Measurements from ENCODE around the gene MRFAP1. TPM values are rescaled to one million over a fixed set of nuclear protein-coding genes. Genes with fewer than 3 reads are reported as not detected.

The MRFAP1 gene
- total RNA-seq, 1 donor from 2014 or later: 93.8 TPM

DNA sequence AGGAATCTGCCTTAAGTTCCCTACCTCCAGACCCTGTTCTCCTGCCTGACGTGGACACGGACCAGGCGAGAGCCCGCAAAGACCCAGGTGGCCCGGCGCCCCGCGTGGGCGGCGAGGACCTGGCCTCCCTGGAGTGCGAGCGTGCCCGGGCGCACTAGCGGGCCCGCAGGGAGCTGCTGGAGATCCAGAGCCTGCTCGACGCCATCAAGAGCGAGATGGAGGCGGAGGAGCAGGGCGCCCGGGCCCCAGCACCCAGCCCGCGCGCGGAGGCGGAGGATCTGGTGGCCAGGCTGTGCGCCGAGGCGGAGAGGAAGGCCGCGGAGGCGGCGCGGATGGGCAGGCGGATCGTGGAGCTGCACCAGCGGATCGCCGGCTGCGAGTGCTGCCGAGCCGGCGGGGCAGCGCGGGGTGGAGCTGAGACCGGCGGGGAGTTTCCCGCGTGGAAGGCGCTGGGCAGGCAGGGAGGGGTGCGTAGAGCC lies 18.2 kb downstream of the MRFAP1 start:
- Mint-ChIP-seq H3K27me3 (peaks cover 18% of the 10 kb centered on the region), H3K36me3 (ENCODE audit: low read depth) (no peaks in the 10 kb centered on the region), H3K4me1 (peaks cover 3% of the 10 kb centered on the region), H3K27ac (no peak overlapping the region), H3K4me3 (peak overlapping the region; percentile 71), H3K9me3 (no peaks in the 10 kb centered on the region)
- POLR2A ChIA-PET: interaction anchor here (1.0 to 3.1 kb wide), 4 partner anchors 12 to 50 kb away, joined by 3 to 29 read pairs (median 8); partner anchors contain the start of gene MRFAP1
- ATAC-seq (ENCODE audit: low read depth) (peak; percentile 81), DNase-seq (no peak)
- TF ChIP-seq, protein P1, sequence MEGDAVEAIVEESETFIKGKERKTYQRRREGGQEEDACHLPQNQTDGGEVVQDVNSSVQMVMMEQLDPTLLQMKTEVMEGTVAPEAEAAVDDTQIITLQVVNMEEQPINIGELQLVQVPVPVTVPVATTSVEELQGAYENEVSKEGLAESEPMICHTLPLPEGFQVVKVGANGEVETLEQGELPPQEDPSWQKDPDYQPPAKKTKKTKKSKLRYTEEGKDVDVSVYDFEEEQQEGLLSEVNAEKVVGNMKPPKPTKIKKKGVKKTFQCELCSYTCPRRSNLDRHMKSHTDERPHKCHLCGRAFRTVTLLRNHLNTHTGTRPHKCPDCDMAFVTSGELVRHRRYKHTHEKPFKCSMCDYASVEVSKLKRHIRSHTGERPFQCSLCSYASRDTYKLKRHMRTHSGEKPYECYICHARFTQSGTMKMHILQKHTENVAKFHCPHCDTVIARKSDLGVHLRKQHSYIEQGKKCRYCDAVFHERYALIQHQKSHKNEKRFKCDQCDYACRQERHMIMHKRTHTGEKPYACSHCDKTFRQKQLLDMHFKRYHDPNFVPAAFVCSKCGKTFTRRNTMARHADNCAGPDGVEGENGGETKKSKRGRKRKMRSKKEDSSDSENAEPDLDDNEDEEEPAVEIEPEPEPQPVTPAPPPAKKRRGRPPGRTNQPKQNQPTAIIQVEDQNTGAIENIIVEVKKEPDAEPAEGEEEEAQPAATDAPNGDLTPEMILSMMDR (IDR thresholded peaks at IDR 0.05): no peak
- intact Hi-C loops (cut with micrococcal nuclease): loop anchor here (2.0 kb wide), 1 partner anchor 18 kb away; the partner anchor contains the start of gene MRFAP1
- CTCF ChIA-PET: no interaction called here

DNA sequence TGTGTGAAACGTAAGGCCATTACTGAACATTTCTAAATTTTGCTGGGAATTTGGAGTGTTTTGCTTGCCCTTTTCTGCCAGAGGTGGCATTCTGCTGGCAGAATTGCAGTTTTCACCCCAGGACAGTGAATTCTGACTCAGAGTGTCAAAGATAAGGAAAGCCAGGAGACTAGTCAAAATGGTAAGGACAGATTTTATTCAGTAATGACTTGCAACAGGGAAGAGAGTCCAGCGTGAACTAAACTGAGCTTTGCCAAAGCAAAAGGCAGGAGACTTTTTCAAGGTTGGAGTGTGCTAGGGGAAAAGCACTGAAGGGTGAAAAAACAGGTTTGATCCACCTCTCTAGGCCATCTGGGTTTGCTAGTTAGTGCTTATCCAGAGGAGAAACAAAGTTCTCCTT lies 19.4 kb downstream of the MRFAP1 start:
- Mint-ChIP-seq H3K9me3 (no peaks in the 10 kb centered on the region), H3K27ac (no peak overlapping the region), H3K27me3 (peaks cover 18% of the 10 kb centered on the region), H3K4me3 (no peak overlapping the region), H3K4me1 (peaks cover 3% of the 10 kb centered on the region), H3K36me3 (ENCODE audit: low read depth) (no peaks in the 10 kb centered on the region)
- intact Hi-C loops (cut with micrococcal nuclease): loop anchor here (2.0 kb wide), 1 partner anchor 19 kb away; the partner anchor contains the start of gene MRFAP1
- no peak for ATAC-seq (ENCODE audit: low read depth)
- no peak for DNase-seq
- ChIA-PET POLR2A (interaction anchor here (3.1 kb wide), 1 partner anchor 18 kb away, joined by 29 read pairs; the partner anchor contains the start of gene MRFAP1), CTCF (no interaction called here)
- TF ChIP-seq, protein P1 (IDR thresholded peaks at IDR 0.05): no peak

DNA sequence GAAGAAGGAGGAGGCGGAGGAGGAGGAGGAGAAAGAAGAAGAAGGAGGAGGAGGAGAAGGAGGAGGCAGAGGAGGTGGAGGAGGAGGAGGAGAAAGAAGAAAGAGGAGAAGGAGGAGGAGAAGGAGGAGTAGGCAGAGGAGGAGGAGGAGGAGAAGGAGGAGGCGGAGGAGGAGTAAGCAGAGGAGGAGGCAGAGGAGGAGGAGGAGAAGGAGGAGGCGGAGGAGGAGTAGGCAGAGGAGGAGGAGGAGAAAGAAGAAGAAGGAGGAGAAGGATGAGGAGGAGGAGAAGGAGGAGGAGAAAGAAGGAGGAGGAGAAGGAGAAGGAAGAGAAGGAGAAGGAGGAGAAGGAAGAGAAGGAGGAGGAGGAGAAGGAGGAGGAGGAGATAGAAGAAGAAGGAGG lies 19.9 kb downstream of the MRFAP1 start:
- H3K36me3 Mint-ChIP-seq (ENCODE audit: low read depth): no peaks in the 10 kb centered on the region
- H3K27me3 Mint-ChIP-seq: peaks cover 18% of the 10 kb centered on the region
- CTCF ChIA-PET: no interaction called here

DNA sequence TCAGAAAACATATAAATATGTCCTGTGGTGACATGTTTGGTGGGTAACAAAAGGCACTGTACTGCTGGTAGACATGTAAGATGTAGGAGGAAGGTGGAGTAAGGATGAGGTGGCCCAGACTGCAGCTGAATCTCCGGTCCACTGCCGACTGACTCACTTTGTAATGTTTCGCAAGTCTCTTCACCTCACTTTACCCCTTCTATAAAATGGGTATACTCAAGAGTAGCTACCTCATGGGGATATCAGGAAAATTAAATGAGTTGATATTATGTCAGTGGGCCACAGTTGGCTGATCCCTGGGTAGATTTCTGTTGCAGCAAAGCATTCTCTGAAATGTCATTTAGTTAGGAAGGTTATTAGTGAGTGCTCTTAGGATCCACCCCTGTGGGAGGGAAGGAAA lies 22.1 kb downstream of the MRFAP1 start:
- TF ChIP-seq, protein P1 (IDR thresholded peaks at IDR 0.05): no peak
- H3K36me3 Mint-ChIP-seq (ENCODE audit: low read depth): no peaks in the 10 kb centered on the region
- DNase-seq (no peak), ATAC-seq (ENCODE audit: low read depth) (no peak)
- CTCF ChIA-PET: no interaction called here
- POLR2A ChIA-PET: interaction anchor here (0.8 kb wide), 1 partner anchor 21 kb away, joined by 3 read pairs; no protein-coding TSS in a partner anchor
- no peak overlapping the region for H3K27ac Mint-ChIP-seq
- H3K4me1 Mint-ChIP-seq: peaks cover 3% of the 10 kb centered on the region
- intact Hi-C loops (cut with micrococcal nuclease): no loop called here
- peaks cover 19% of the 10 kb centered on the region for H3K27me3 Mint-ChIP-seq
- no peak overlapping the region for H3K4me3 Mint-ChIP-seq
- H3K9me3 Mint-ChIP-seq: no peaks in the 10 kb centered on the region

More for the DNA sequence above, 19.9 kb downstream of the MRFAP1 start:
- no peak for DNase-seq
- TF ChIP-seq, protein P1 (IDR thresholded peaks at IDR 0.05): no peak
- POLR2A ChIA-PET: interaction anchor here (0.6 to 3.1 kb wide), 2 partner anchors 13 to 19 kb away, joined by 6 to 29 read pairs; partner anchors contain the start of gene MRFAP1
- H3K4me1 Mint-ChIP-seq: peaks cover 3% of the 10 kb centered on the region
- no peaks in the 10 kb centered on the region for H3K9me3 Mint-ChIP-seq
- no peak for ATAC-seq (ENCODE audit: low read depth)
- no peak overlapping the region for H3K4me3 Mint-ChIP-seq
- H3K27ac Mint-ChIP-seq: no peak overlapping the region
- intact Hi-C loops (cut with micrococcal nuclease): no loop called here

DNA sequence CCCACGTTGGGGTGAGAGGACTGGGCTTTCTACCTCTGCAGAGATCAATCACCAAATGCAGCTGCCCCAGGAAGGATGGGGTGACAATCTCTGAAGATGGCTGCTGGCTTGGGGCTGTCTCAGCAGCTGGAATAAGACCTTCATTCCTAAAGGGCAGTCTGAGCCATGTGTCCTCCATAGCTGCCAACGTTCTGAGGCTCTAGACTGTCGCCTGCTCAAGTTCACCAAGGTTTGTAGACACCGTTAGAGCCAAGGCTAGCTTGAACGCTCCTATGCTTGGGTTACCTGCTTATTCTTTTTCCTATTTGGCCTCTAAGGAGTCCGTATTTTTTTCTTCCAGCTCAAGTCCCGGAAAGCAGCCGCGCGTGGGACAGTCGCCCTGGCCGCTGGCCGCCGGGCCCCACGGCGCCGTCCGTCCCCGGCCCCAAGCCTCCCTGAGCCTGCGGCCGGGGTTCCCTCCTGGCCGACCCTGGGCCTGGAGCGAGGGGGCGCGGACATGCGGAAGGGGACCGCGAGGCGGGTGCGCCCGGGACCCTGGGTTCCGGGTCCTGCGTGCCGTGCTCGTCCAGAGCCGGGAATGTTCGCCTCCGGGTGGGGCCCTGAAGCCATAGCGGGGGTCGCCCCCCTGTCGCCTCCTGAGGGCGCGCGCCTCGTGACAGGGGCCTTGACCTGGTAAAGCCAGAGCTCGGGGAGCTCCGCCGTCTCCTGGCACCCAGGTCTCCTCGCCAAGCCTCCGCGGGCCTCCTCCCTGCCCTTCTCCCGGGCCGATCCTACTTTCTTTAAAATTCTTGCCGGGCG lies 23.3 kb downstream of the MRFAP1 start:
- H3K4me1 Mint-ChIP-seq: peaks cover 3% of the 10 kb centered on the region

More for the DNA sequence above, 23.3 kb downstream of the MRFAP1 start:
- H3K27ac Mint-ChIP-seq: no peak overlapping the region
- H3K27me3 Mint-ChIP-seq: peaks cover 19% of the 10 kb centered on the region
- DNase-seq (no peak), ATAC-seq (ENCODE audit: low read depth) (no peak)
- POLR2A ChIA-PET: no interaction called here
- CTCF ChIA-PET: no interaction called here
- intact Hi-C loops (cut with micrococcal nuclease): no loop called here
- no peaks in the 10 kb centered on the region for H3K9me3 Mint-ChIP-seq
- H3K36me3 Mint-ChIP-seq (ENCODE audit: low read depth): no peaks in the 10 kb centered on the region
- peak overlapping the region; percentile 9 for H3K4me3 Mint-ChIP-seq
- TF ChIP-seq, protein P1 (IDR thresholded peaks at IDR 0.05): no peak

Data from activated B cell treated with CpG ODN at 0.5 μM for 24 hours (primary cell).